H1 (cell line): ENCODE results near the gene CYREN. TPM values are rescaled to one million over a fixed set of nuclear protein-coding genes. Genes with fewer than 3 reads are reported as not detected.

Source experiments
- PHF8 ChIP-seq: fragments of 200-600 bp; sonication (generic); conservative IDR thresholded peaks from 2 replicates; pipeline ENCODE4 v1.7.1; 2012; ENCODE audit warnings: low read depth, mild to moderate bottlenecking, inconsistent platforms, low read length, moderate library complexity
- polyA plus RNA-seq, 7 experiments: library from polyadenylated mRNA; depleted of rRNA in 3 of 7; stranded (reverse) in 5 of 7; unstranded in 2 of 7; fragments of >200 nt in 5 of 7; fragments of 200-250 nt in 2 of 7; gene quantifications; 1 replicate in 5 of 7; 2 replicates in 1 of 7; 4 replicates in 1 of 7; pipeline versions ENCODE4 v1.2.1 to v1.2.3, GENCODE V29; 2011 to 2013; ENCODE audit warnings: missing spikeins in 2 of 7, mixed read lengths in 2 of 7
- total RNA-seq: library from RNA; stranded (reverse); fragmentation: NEBNext Ultra II Directional; extraction: Animal tissue kit (Norgen Biotek cat#: 25700); gene quantifications from 2 replicates; pipeline ENCODE4 v1.2.1, GENCODE V29; 2021
- TF ChIP-seq, protein P1 (sequence below): IDR thresholded peaks from 2 replicates; pipeline ENCODE4 v1.6.1; 2012; ENCODE audit warnings: inconsistent platforms
- TF ChIP-seq, protein P2 (sequence below): fragments of 300-600 bp; sonication (generic); IDR thresholded peaks from 2 replicates; pipeline ENCODE4 v1.7.1; 2012; ENCODE audit warnings: low read length, moderate library complexity, mild to moderate bottlenecking, inconsistent platforms; ENCODE audit not compliant: insufficient replicate concordance

The CYREN gene
- total and polyA plus RNA-seq, 2 of the 8 experiments (the other 6 are each of a cell fraction or from before 2014, with no cell fraction given): 25.1 to 46.2 TPM

DNA sequence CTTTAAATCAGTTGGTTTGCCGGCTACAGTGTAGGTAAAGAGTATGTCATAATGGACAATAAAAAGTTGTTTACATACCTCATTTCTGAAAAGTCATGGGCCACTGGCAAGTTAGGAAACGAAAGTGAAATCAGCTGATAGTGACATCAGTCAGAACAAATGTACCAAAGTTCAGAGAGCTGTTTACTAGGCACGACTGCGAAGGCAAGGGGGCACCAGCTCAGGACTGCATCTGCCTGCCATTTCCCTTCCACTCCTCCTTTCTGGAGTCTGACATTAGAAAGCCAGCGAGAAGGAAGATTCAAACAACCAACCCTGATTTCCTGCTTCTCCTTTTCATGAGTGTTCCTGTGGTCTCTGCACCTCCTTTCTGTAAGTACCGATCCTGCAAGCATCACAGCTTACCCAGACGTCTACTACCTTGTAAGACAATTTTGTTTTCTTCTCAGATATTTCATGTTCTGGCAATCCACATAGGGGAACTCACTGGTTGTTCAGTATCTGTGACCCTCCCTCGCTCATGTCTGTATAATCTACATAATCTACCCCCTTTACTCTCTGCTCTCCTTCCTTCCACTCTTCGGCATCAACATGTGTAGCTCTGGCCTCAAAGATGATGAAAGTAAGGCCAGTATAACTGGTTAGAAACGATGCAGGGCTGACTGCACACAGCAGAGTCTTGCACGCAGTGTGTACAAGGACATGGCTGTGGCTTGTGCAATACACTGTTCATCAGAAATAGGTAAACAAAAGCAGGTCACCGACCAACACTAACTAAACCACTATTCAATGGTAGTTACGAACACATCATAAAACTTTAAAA is 22.4 kb downstream of the CYREN start, which contains the start of gene TMEM140 (continued):
- TF ChIP-seq, protein P1, sequence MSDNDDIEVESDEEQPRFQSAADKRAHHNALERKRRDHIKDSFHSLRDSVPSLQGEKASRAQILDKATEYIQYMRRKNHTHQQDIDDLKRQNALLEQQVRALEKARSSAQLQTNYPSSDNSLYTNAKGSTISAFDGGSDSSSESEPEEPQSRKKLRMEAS: no peak
- TF ChIP-seq, protein P2, sequence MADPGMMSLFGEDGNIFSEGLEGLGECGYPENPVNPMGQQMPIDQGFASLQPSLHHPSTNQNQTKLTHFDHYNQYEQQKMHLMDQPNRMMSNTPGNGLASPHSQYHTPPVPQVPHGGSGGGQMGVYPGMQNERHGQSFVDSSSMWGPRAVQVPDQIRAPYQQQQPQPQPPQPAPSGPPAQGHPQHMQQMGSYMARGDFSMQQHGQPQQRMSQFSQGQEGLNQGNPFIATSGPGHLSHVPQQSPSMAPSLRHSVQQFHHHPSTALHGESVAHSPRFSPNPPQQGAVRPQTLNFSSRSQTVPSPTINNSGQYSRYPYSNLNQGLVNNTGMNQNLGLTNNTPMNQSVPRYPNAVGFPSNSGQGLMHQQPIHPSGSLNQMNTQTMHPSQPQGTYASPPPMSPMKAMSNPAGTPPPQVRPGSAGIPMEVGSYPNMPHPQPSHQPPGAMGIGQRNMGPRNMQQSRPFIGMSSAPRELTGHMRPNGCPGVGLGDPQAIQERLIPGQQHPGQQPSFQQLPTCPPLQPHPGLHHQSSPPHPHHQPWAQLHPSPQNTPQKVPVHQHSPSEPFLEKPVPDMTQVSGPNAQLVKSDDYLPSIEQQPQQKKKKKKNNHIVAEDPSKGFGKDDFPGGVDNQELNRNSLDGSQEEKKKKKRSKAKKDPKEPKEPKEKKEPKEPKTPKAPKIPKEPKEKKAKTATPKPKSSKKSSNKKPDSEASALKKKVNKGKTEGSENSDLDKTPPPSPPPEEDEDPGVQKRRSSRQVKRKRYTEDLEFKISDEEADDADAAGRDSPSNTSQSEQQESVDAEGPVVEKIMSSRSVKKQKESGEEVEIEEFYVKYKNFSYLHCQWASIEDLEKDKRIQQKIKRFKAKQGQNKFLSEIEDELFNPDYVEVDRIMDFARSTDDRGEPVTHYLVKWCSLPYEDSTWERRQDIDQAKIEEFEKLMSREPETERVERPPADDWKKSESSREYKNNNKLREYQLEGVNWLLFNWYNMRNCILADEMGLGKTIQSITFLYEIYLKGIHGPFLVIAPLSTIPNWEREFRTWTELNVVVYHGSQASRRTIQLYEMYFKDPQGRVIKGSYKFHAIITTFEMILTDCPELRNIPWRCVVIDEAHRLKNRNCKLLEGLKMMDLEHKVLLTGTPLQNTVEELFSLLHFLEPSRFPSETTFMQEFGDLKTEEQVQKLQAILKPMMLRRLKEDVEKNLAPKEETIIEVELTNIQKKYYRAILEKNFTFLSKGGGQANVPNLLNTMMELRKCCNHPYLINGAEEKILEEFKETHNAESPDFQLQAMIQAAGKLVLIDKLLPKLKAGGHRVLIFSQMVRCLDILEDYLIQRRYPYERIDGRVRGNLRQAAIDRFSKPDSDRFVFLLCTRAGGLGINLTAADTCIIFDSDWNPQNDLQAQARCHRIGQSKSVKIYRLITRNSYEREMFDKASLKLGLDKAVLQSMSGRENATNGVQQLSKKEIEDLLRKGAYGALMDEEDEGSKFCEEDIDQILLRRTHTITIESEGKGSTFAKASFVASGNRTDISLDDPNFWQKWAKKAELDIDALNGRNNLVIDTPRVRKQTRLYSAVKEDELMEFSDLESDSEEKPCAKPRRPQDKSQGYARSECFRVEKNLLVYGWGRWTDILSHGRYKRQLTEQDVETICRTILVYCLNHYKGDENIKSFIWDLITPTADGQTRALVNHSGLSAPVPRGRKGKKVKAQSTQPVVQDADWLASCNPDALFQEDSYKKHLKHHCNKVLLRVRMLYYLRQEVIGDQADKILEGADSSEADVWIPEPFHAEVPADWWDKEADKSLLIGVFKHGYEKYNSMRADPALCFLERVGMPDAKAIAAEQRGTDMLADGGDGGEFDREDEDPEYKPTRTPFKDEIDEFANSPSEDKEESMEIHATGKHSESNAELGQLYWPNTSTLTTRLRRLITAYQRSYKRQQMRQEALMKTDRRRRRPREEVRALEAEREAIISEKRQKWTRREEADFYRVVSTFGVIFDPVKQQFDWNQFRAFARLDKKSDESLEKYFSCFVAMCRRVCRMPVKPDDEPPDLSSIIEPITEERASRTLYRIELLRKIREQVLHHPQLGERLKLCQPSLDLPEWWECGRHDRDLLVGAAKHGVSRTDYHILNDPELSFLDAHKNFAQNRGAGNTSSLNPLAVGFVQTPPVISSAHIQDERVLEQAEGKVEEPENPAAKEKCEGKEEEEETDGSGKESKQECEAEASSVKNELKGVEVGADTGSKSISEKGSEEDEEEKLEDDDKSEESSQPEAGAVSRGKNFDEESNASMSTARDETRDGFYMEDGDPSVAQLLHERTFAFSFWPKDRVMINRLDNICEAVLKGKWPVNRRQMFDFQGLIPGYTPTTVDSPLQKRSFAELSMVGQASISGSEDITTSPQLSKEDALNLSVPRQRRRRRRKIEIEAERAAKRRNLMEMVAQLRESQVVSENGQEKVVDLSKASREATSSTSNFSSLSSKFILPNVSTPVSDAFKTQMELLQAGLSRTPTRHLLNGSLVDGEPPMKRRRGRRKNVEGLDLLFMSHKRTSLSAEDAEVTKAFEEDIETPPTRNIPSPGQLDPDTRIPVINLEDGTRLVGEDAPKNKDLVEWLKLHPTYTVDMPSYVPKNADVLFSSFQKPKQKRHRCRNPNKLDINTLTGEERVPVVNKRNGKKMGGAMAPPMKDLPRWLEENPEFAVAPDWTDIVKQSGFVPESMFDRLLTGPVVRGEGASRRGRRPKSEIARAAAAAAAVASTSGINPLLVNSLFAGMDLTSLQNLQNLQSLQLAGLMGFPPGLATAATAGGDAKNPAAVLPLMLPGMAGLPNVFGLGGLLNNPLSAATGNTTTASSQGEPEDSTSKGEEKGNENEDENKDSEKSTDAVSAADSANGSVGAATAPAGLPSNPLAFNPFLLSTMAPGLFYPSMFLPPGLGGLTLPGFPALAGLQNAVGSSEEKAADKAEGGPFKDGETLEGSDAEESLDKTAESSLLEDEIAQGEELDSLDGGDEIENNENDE: no peak
- TF ChIP-seq PHF8: no peak
